Osteoblast (primary cell): ENCODE measurements around the gene WNT7B. TPM values are rescaled to one million over a fixed set of nuclear protein-coding genes. Genes with fewer than 3 reads are reported as not detected.
A peak's percentile ranks its signal among the peaks of the same experiment; 100 is the strongest.

Experiments used
- DNase-seq: peaks from one replicate; pipeline ENCODE4 v3.0.0; 2011; ENCODE audit warnings: low spot score, mixed read lengths; ENCODE audit not compliant: insufficient read length; ENCODE audit errors: missing footprints
- H2AFZ ChIP-seq: 2 replicates; pipeline ENCODE4 v1.6.0; 2011; ENCODE audit warnings: mild to moderate bottlenecking, low read length
- H3K27ac ChIP-seq: 2 replicates; pipeline ENCODE4 v1.5.1; 2011; ENCODE audit warnings: mild to moderate bottlenecking, low read depth, low read length, moderate library complexity
- H3K27me3 ChIP-seq: 2 replicates; pipeline ENCODE4 v1.6.0; 2012; ENCODE audit warnings: mild to moderate bottlenecking, control low read depth, inconsistent platforms, low read length, moderate library complexity; ENCODE audit not compliant: insufficient read depth
- H3K36me3 ChIP-seq: 2 replicates; pipeline ENCODE4 v1.5.1; 2011; ENCODE audit warnings: mild to moderate bottlenecking, low read length, control low read depth, moderate library complexity; ENCODE audit not compliant: insufficient read depth
- H3K4me1 ChIP-seq: 2 replicates; pipeline ENCODE4 v1.5.1; 2011; ENCODE audit warnings: mild to moderate bottlenecking, low read length, control low read depth, moderate library complexity; ENCODE audit not compliant: insufficient read depth
- H3K4me2 ChIP-seq: 2 replicates; pipeline ENCODE4 v1.6.0; 2011; ENCODE audit warnings: mild to moderate bottlenecking, low read length; ENCODE audit not compliant: insufficient read depth
- H3K4me3 ChIP-seq: fragments of 200-600 bp; sonication (generic); 3 replicates; pipeline ENCODE4 v1.5.1; 2012; ENCODE audit warnings: mild to moderate bottlenecking, low read length, inconsistent platforms; ENCODE audit not compliant: insufficient read depth
- H3K79me2 ChIP-seq: 2 replicates; pipeline ENCODE4 v1.6.0; 2012; ENCODE audit warnings: mild to moderate bottlenecking, low read length, control low read depth, inconsistent platforms; ENCODE audit not compliant: insufficient read depth
- H3K9me3 ChIP-seq: 2 replicates; pipeline ENCODE4 v1.5.1; 2011; ENCODE audit warnings: low read depth, low read length, control low read depth
- H4K20me1 ChIP-seq: 2 replicates; pipeline ENCODE4 v1.6.0; 2012; ENCODE audit warnings: mild to moderate bottlenecking, low read length, control low read depth; ENCODE audit not compliant: insufficient read depth
- total RNA-seq: library from RNA; depleted of rRNA; stranded (reverse); fragments of >200 nt; gene quantifications from 2 replicates; pipeline ENCODE4 v1.2.3, GENCODE V29; 2012
- TF ChIP-seq, protein P1 (sequence below): IDR thresholded peaks from 2 replicates; pipeline ENCODE4 v1.5.1; 2011; ENCODE audit warnings: mild to moderate bottlenecking, low read depth, low read length, moderate library complexity; ENCODE audit errors: extremely low read depth

The WNT7B gene
- total RNA-seq, 1 donor = not detected

- Histone ChIP-seq H3K27me3 (peaks cover 39% of the 10 kb centered on the region), H3K4me2 (no peak overlapping the region), H3K9me3 (no peaks in the 10 kb centered on the region), H4K20me1 (peaks cover 13% of the 10 kb centered on the region), H3K36me3 (no peaks in the 10 kb centered on the region), H3K79me2 (no peaks in the 10 kb centered on the region), H3K4me1 (peaks cover 20% of the 10 kb centered on the region), H2AFZ (no peak overlapping the region), H3K27ac (no peak overlapping the region), H3K4me3 (no peak overlapping the region)
- TF ChIP-seq, protein P1, sequence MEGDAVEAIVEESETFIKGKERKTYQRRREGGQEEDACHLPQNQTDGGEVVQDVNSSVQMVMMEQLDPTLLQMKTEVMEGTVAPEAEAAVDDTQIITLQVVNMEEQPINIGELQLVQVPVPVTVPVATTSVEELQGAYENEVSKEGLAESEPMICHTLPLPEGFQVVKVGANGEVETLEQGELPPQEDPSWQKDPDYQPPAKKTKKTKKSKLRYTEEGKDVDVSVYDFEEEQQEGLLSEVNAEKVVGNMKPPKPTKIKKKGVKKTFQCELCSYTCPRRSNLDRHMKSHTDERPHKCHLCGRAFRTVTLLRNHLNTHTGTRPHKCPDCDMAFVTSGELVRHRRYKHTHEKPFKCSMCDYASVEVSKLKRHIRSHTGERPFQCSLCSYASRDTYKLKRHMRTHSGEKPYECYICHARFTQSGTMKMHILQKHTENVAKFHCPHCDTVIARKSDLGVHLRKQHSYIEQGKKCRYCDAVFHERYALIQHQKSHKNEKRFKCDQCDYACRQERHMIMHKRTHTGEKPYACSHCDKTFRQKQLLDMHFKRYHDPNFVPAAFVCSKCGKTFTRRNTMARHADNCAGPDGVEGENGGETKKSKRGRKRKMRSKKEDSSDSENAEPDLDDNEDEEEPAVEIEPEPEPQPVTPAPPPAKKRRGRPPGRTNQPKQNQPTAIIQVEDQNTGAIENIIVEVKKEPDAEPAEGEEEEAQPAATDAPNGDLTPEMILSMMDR = no peak
- DNase-seq = peak; percentile 92
Observed at GRCh38 chr22:45969801-45970470, 7.0 kb downstream of the WNT7B start.

- Histone ChIP-seq H4K20me1 (peaks cover 8% of the 10 kb centered on the region), H3K79me2 (no peaks in the 10 kb centered on the region), H3K4me3 (no peak overlapping the region), H3K4me2 (peak overlapping the region; percentile 26), H3K36me3 (no peaks in the 10 kb centered on the region), H3K9me3 (no peaks in the 10 kb centered on the region), H2AFZ (no peak overlapping the region), H3K27ac (peak overlapping the region; percentile 33), H3K4me1 (peaks cover 20% of the 10 kb centered on the region), H3K27me3 (peaks cover 33% of the 10 kb centered on the region)
- DNase-seq = no peak
- TF ChIP-seq, protein P1 = peak; percentile 14
Observed at GRCh38 chr22:45969414-45969799, 7.6 kb downstream of the WNT7B start.

DNA sequence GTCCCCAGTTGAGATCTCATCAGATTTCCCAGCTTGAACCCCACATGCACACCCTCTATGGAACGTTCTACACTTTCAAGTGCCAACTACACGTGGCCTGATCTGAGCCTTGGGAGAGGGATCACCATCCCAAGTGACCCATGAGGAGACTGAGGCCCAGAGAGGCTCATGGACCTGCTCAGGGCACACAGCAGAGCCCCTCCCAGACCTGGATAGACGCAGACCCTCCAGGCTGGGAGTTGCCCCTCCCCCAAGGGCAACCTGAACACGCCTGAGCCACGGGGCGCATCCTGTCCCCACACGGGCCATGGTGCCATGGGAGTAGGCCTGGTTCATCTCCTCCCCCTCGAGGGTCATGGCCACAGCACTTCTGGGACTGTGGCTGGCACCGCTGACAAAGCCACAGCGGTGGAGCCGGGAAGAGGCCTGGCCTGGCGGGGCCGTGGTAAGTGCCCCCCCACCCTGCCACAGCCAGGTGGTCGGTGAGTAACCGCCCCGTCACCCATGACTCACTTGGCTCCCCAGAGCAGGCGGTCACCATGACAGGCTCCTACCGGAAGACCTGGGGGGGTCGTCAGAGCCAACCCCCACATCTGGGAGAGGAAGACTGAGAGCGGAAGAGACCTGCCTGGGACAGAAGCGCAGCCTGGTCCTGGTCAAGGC lies 8.1 kb downstream of the WNT7B start:
- TF ChIP-seq, protein P1 = no peak
- Histone ChIP-seq H3K4me2 (peak overlapping the region; percentile 26), H3K27ac (peak overlapping the region; percentile 33), H2AFZ (no peak overlapping the region), H3K4me3 (no peak overlapping the region), H3K27me3 (peaks cover 28% of the 10 kb centered on the region), H3K9me3 (no peaks in the 10 kb centered on the region), H4K20me1 (peaks cover 6% of the 10 kb centered on the region), H3K4me1 (peaks cover 20% of the 10 kb centered on the region), H3K36me3 (no peaks in the 10 kb centered on the region), H3K79me2 (no peaks in the 10 kb centered on the region)
- peak; percentile 99 for DNase-seq

- Histone ChIP-seq H3K4me3 (no peak overlapping the region), H3K27me3 (peaks cover 22% of the 10 kb centered on the region), H3K36me3 (no peaks in the 10 kb centered on the region), H3K4me1 (peaks cover 20% of the 10 kb centered on the region), H4K20me1 (peaks cover 3% of the 10 kb centered on the region), H3K79me2 (no peaks in the 10 kb centered on the region), H3K9me3 (no peaks in the 10 kb centered on the region), H3K27ac (peak overlapping the region; percentile 33), H2AFZ (no peak overlapping the region), H3K4me2 (peak overlapping the region; percentile 26)
- peak; percentile 95 for DNase-seq
- TF ChIP-seq, protein P1 = no peak
Observed at GRCh38 chr22:45968003-45968650, 8.8 kb downstream of the WNT7B start.
